Neuronal stem cell (in vitro differentiated cells): ENCODE data around the gene GMCL2.

ENCODE experiments used
- DNase-seq: peaks from one replicate; pipeline ENCODE4 v3.0.0-alpha.2; 2013; ENCODE audit warnings: low spot score
- H2AFZ ChIP-seq: one replicate; pipeline ENCODE4 v1.6.1; 2013; ENCODE audit warnings: mild to moderate bottlenecking, low read length, inconsistent platforms
- H2AK5ac ChIP-seq: 2 replicates; pipeline ENCODE4 v1.6.1; 2013; ENCODE audit warnings: low read depth, mild to moderate bottlenecking, inconsistent platforms, low read length, moderate library complexity, mixed read lengths
- H2BK120ac ChIP-seq: 2 replicates; pipeline ENCODE4 v1.6.1; 2013; ENCODE audit warnings: low read depth, mild to moderate bottlenecking, inconsistent platforms, low read length, moderate library complexity, mixed read lengths
- H2BK12ac ChIP-seq: one replicate; pipeline ENCODE4 v1.6.1; 2013; ENCODE audit warnings: low read length, inconsistent platforms
- H2BK15ac ChIP-seq: 2 replicates; pipeline ENCODE4 v1.6.1; 2013; ENCODE audit warnings: mild to moderate bottlenecking, low read length, inconsistent platforms, mixed read lengths
- H2BK5ac ChIP-seq: one replicate; pipeline ENCODE4 v1.6.1; 2013; ENCODE audit warnings: inconsistent platforms, mild to moderate bottlenecking, low read length, moderate library complexity
- H3K14ac ChIP-seq: one replicate; pipeline ENCODE4 v1.6.1; 2013; ENCODE audit warnings: low read length, inconsistent platforms
- H3K18ac ChIP-seq: 2 replicates; pipeline ENCODE4 v1.6.1; 2013; ENCODE audit warnings: low read length, inconsistent platforms
- H3K23ac ChIP-seq: 2 replicates; pipeline ENCODE4 v1.6.1; 2013; ENCODE audit warnings: low read depth, mild to moderate bottlenecking, mixed read lengths, low read length, inconsistent platforms; ENCODE audit not compliant: poor library complexity
- H3K27ac ChIP-seq: replicated peaks from 3 replicates; pipeline ENCODE4 v1.5.1; 2013; ENCODE audit warnings: low read length, inconsistent platforms
- H3K27me3 ChIP-seq, 3 experiments: 2 replicates each; pipeline ENCODE4 v1.6.1; 2013; ENCODE audit warnings: low read length in 3 of 3, mild to moderate bottlenecking in 2 of 3, inconsistent platforms in 1 of 3, low read depth in 1 of 3, mixed read lengths in 1 of 3, moderate library complexity in 1 of 3; ENCODE audit not compliant: control insufficient read depth in 3 of 3, insufficient read depth in 3 of 3
- H3K36me3 ChIP-seq, 2 donors: replicated peaks in 1 of 2; 2 replicates each; pipeline ENCODE4 v1.6.1; 2013; ENCODE audit warnings: low read length in 2 of 2; ENCODE audit not compliant: control insufficient read depth in 2 of 2, insufficient read depth in 2 of 2
- H3K4ac ChIP-seq: 2 replicates; pipeline ENCODE4 v1.6.1; 2013; ENCODE audit warnings: inconsistent platforms, mild to moderate bottlenecking, low read length, moderate library complexity
- H3K4me1 ChIP-seq, 2 donors: 1 replicate in 1 of 2; 2 replicates in 1 of 2; pipeline ENCODE4 v1.6.1; 2013; ENCODE audit warnings: low read length in 2 of 2, low read depth in 1 of 2; ENCODE audit not compliant: control insufficient read depth in 2 of 2, insufficient read depth in 1 of 2
- H3K4me2 ChIP-seq: one replicate; pipeline ENCODE4 v1.6.1; 2013; ENCODE audit warnings: mild to moderate bottlenecking, low read length, inconsistent platforms; ENCODE audit not compliant: insufficient read depth, poor library complexity, severe bottlenecking
- H3K4me3 ChIP-seq, 2 donors: 2 replicates each; pipeline ENCODE4 v1.5.1; 2013; ENCODE audit warnings: low read length in 2 of 2, mild to moderate bottlenecking in 2 of 2, inconsistent platforms in 1 of 2, moderate library complexity in 1 of 2
- H3K79me1 ChIP-seq: one replicate; pipeline ENCODE4 v1.6.1; 2013; ENCODE audit warnings: low read depth, mild to moderate bottlenecking, inconsistent platforms, low read length, moderate library complexity
- H3K9ac ChIP-seq: one replicate; pipeline ENCODE4 v1.6.1; 2013; ENCODE audit warnings: mild to moderate bottlenecking, low read depth, low read length, inconsistent platforms; ENCODE audit not compliant: poor library complexity
- H3K9me3 ChIP-seq, 2 donors: replicated peaks in 1 of 2; 2 replicates each; pipeline versions ENCODE3 to v1.6.1; 2013; ENCODE audit warnings: low read length in 2 of 2, mild to moderate bottlenecking in 2 of 2, inconsistent platforms in 1 of 2, low read depth in 1 of 2, mixed read lengths in 1 of 2, moderate library complexity in 1 of 2; ENCODE audit not compliant: control insufficient read depth in 2 of 2, insufficient read depth in 1 of 2
- H4K8ac ChIP-seq: one replicate; pipeline ENCODE4 v1.6.1; 2013; ENCODE audit warnings: low read depth, mild to moderate bottlenecking, inconsistent platforms, low read length, moderate library complexity
- H4K91ac ChIP-seq: one replicate; pipeline ENCODE4 v1.6.1; 2013; ENCODE audit warnings: low read length, low read depth, mild to moderate bottlenecking, inconsistent platforms; ENCODE audit not compliant: poor library complexity
- WGBS, 2 donors: extraction: QIAGEN DNeasy Blood & Tissue Kit; methylation state at CpG; one replicate each; pipeline ENCODE4 v1.1.7; 2013; ENCODE audit warnings: missing lambda C conversion rate in 2 of 2, mixed read lengths in 1 of 2; ENCODE audit not compliant: insufficient read length in 2 of 2, insufficient replicate concordance in 1 of 2; ENCODE audit errors: extremely low coverage in 2 of 2; 5-methylcytosine and 5-hydroxymethylcytosine counted together

Gene GMCL2

GRCh38 chr5:178153530-178154340 lies 33.4 kb downstream of the GMCL2 start, which contains the start of gene NHP2:
Gene NHP2, minus strand, starts transcription at chr5:178153885. Its CDS starts 68 bp downstream, at chr5:178153817.
- Histone ChIP-seq H2BK12ac (no peak within 1 kb of the TSS), H2BK120ac (peak within 1 kb of the TSS; percentile 81), H3K4me1 (peaks cover 0 to 3% of the 10 kb centered on the region in 2 donors), H3K36me3 (peaks cover 31 to 39% of the 10 kb centered on the region in 2 donors), H3K9ac (peak within 1 kb of the TSS; percentile 93), H2BK5ac (no peak within 1 kb of the TSS), H4K91ac (peak within 1 kb of the TSS; percentile 89), H3K14ac (no peak within 1 kb of the TSS), H3K4me3 (peak within 1 kb of the TSS; percentile 75 to 96), H2BK15ac (peak within 1 kb of the TSS; percentile 40), H4K8ac (peak within 1 kb of the TSS; percentile 72), H3K79me1 (peaks cover 3% of the 10 kb centered on the region), H2AFZ (peak within 1 kb of the TSS; percentile 87), H3K27ac (no peak within 1 kb of the TSS), H3K18ac (peak within 1 kb of the TSS; percentile 83), H3K4ac (no peak within 1 kb of the TSS), H3K23ac (peak within 1 kb of the TSS; percentile 48), H3K9me3 (no peaks in the 10 kb centered on the region), H3K27me3 (no peaks in the 10 kb centered on the region), H3K4me2 (peak within 1 kb of the TSS; percentile 48), H2AK5ac (peak within 1 kb of the TSS; percentile 83)
- no CpG with 5 or more reads among the region's 68 CpGs for WGBS, 2 donors
- peak; percentile 98 for DNase-seq

- H3K18ac ChIP-seq = no peak overlapping the region
- no peak overlapping the region for H2BK15ac ChIP-seq
- H2BK12ac ChIP-seq = no peak overlapping the region
- no peak overlapping the region for H3K14ac ChIP-seq
- H3K9me3 ChIP-seq = no peaks in the 10 kb centered on the region
- no peak overlapping the region for H2BK5ac ChIP-seq
- no peak for DNase-seq
- WGBS, 2 donors = no CpG with 5 or more reads among the region's 31 CpGs
- H3K9ac ChIP-seq = no peak overlapping the region
- no peaks in the 10 kb centered on the region for H3K27me3 ChIP-seq
- H4K91ac ChIP-seq = no peak overlapping the region
- no peak overlapping the region for H3K4ac ChIP-seq
- no peak overlapping the region for H2BK120ac ChIP-seq
- H3K79me1 ChIP-seq = peaks cover 3% of the 10 kb centered on the region
- peaks cover 40 to 49% of the 10 kb centered on the region in 2 donors for H3K36me3 ChIP-seq
- H3K4me3 ChIP-seq = peak overlapping the region; percentile 75 to 96
- no peak overlapping the region for H2AK5ac ChIP-seq
- peaks cover 0 to 3% of the 10 kb centered on the region in 2 donors for H3K4me1 ChIP-seq
- no peak overlapping the region for H4K8ac ChIP-seq
- peak overlapping the region; percentile 87 for H2AFZ ChIP-seq
- H3K23ac ChIP-seq = no peak overlapping the region
- no peak overlapping the region for H3K27ac ChIP-seq
- H3K4me2 ChIP-seq = peak overlapping the region; percentile 48
Observed at GRCh38 chr5:178152491-178153444, 34.4 kb downstream of the GMCL2 start.

DNA sequence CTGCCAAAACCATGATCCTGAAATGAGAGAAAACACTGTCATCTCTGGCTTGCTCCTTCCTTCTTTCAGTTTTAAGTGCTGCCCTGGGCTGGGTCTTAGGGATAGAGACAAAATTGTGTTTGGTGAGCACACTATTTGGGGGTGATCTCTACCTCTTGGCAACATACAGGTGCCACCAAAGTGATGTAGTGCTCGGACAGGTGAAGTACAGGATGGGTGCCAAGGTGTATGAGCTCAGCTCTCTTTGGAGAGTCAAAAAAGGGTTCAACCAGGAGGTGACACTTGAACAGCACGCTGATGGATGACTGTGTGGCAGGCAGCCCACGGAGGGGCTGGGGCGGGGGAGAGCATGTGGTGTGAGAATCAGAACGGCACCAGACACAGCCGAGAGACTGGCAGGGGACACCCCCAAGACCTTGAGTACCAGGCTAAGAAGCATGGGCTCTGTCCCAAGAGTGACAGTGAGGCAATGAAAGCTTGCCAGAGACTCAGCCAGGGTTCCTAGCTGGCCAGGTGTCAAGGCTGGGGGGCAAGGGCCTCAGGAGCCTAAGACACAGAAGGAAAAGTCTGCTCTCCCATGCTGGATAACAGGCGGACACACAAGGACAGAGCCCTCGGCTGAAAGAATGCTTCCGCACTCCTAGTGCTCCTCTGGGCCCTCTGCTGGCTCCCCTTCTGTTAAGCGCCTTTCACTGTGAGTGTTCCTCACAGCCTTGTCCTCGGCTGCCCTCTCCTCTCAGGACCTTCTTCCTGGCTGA lies 36.0 kb downstream of the GMCL2 start:
- Histone ChIP-seq H3K79me1 (peaks cover 6% of the 10 kb centered on the region), H3K36me3 (peaks cover 56 to 65% of the 10 kb centered on the region in 2 donors), H3K18ac (no peak overlapping the region), H3K4me2 (no peak overlapping the region), H3K4me1 (peaks cover 0 to 3% of the 10 kb centered on the region in 2 donors), H3K27ac (no peak overlapping the region), H3K4me3 (no peak overlapping the region), H2BK5ac (no peak overlapping the region), H2BK15ac (no peak overlapping the region), H2AK5ac (no peak overlapping the region), H4K8ac (no peak overlapping the region), H3K9me3 (no peaks in the 10 kb centered on the region), H3K9ac (peak overlapping the region; percentile 35), H3K23ac (no peak overlapping the region), H2AFZ (no peak overlapping the region), H3K27me3 (no peaks in the 10 kb centered on the region), H2BK12ac (no peak overlapping the region), H3K14ac (no peak overlapping the region), H2BK120ac (no peak overlapping the region), H4K91ac (no peak overlapping the region), H3K4ac (no peak overlapping the region)
- WGBS, 2 donors = no CpG with 5 or more reads among the region's 11 CpGs
- no peak for DNase-seq
